Esophagus muscularis mucosa (tissue), 4 donors: Measurements from ENCODE around the gene FMO1. TPM values are rescaled to one million over a fixed set of nuclear protein-coding genes. Genes with fewer than 3 reads are reported as not detected.

Source experiments
- DNase-seq: peaks from one replicate; pipeline ENCODE4 v3.0.0-alpha.2; 2017; ENCODE audit errors: extremely low spot score
- H3K27ac ChIP-seq, 4 donors: fragments of 200-600 bp; sonication (generic); replicated peaks in 1 of 4; 1 replicate in 3 of 4; 2 replicates in 1 of 4; pipeline ENCODE4 v1.5.1; 2016 to 2019; ENCODE audit warnings: mild to moderate bottlenecking in 1 of 4
- H3K27me3 ChIP-seq, 4 donors: fragments of 200-600 bp; sonication (generic); one replicate each; pipeline versions ENCODE4 v1.5.1 to v1.6.0; 2016 to 2019
- H3K36me3 ChIP-seq, 4 donors: fragments of 200-600 bp; sonication (generic); one replicate each; pipeline ENCODE4 v1.5.1; 2016 to 2019
- H3K4me1 ChIP-seq, 4 donors: fragments of 200-600 bp; sonication (generic); one replicate each; pipeline ENCODE4 v1.5.1; 2016 to 2019
- H3K4me3 ChIP-seq, 4 donors: fragments of 200-600 bp; sonication (generic); 1 replicate in 2 of 4; 2 replicates in 2 of 4; pipeline ENCODE4 v1.5.1; 2016 to 2019; ENCODE audit warnings: mild to moderate bottlenecking in 4 of 4, moderate library complexity in 1 of 4
- H3K9me3 ChIP-seq, 4 donors: fragments of 200-600 bp; sonication (generic); 1 replicate in 3 of 4; 2 replicates in 1 of 4; pipeline ENCODE4 v1.5.1; 2016 to 2019
- CTCF ChIP-seq, 3 experiments: fragments of 200-600 bp in 2 of 3; fragments of 450-650 bp in 1 of 3; sonication (generic) in 2 of 3; IDR thresholded peaks; one replicate each; pipeline ENCODE4 v1.5.1; 2017 to 2019; ENCODE audit warnings: antibody characterized with exemption in 3 of 3, mild to moderate bottlenecking in 2 of 3, moderate library complexity in 1 of 3
- EP300 ChIP-seq: sonication (generic); formaldehyde crosslinking; IDR thresholded peaks from one replicate; pipeline ENCODE4 v1.6.1; 2017; ENCODE audit warnings: antibody characterized with exemption
- POLR2A ChIP-seq: fragments of 450-650 bp; IDR thresholded peaks from one replicate; pipeline ENCODE4 v1.6.1; 2017; ENCODE audit warnings: antibody characterized with exemption, moderate library complexity, mild to moderate bottlenecking, low read depth
- POLR2AphosphoS5 ChIP-seq, 2 donors: sonication (generic); formaldehyde crosslinking; IDR thresholded peaks; one replicate each; pipeline ENCODE4 v1.6.1; 2017; ENCODE audit warnings: antibody characterized with exemption in 2 of 2
- WGBS: methylation state at CpG from one replicate; pipeline ENCODE4 v1.1.5; 2018; 5-methylcytosine and 5-hydroxymethylcytosine counted together
- intact Hi-C: fragments of 100-400 bp; cut with DNase I; formaldehyde crosslinking; loops from one replicate; pipeline ENCODE4 v1.15.1; 2023
- total RNA-seq, 4 donors: library from RNA; depleted of rRNA; stranded (reverse); fragments of >200 nt; gene quantifications; one replicate each; pipeline versions ENCODE4 v1.1.0 to v1.2.1, GENCODE V29; 2016

The FMO1 gene
- total RNA-seq, result under 1 TPM in 1 of 4 donors, not detected in 3; 0.34 TPM

- intact Hi-C loops, result no loop called here
- Histone ChIP-seq H3K9me3 (no peaks in the 10 kb centered on the region), H3K27ac (no peak within 1 kb of the TSS), H3K27me3 (peaks cover 0 to 20% (median 6%) of the 10 kb centered on the region in 4 donors), H3K36me3 (no peaks in the 10 kb centered on the region), H3K4me1 (peaks cover 0 to 12% (median 4%) of the 10 kb centered on the region in 4 donors), H3K4me3 (no peak within 1 kb of the TSS)
- 79% methylated on average over 4 of the region's 4 CpGs for WGBS
- TF ChIP-seq CTCF (IDR thresholded peaks at IDR 0.05) (no peak), EP300 (no peak), POLR2A (no peak), POLR2AphosphoS5 (IDR thresholded peaks at IDR 0.05) (no peak)
- DNase-seq, result no peak
Observed at GRCh38 chr1:171248302-171248701, at the start of gene FMO1. FMO1 (plus strand) TSS chr1:171248494; CDS start chr1:171258088, 9,594 bp downstream.

GRCh38 chr1:171204296-171204695, 44.0 kb upstream of the FMO1 start:
- Histone ChIP-seq H3K36me3 (peaks cover 0 to 77% (median 15%) of the 10 kb centered on the region in 4 donors), H3K4me3 (no peak overlapping the region), H3K27ac (no peak overlapping the region), H3K9me3 (no peaks in the 10 kb centered on the region), H3K27me3 (no peaks in the 10 kb centered on the region), H3K4me1 (no peaks in the 10 kb centered on the region)
- TF ChIP-seq EP300 (no peak), POLR2AphosphoS5 (IDR thresholded peaks at IDR 0.05) (no peak), POLR2A (no peak), CTCF (IDR thresholded peaks at IDR 0.05) (no peak)
- intact Hi-C loops, result no loop called here
- DNase-seq, result no peak
- WGBS, result 88% methylated on average over 5 of the region's 5 CpGs

GRCh38 chr1:171206204-171206977, 41.9 kb upstream of the FMO1 start:
- H3K27me3 ChIP-seq, result no peaks in the 10 kb centered on the region
- H3K4me3 ChIP-seq, result no peak overlapping the region
- TF ChIP-seq CTCF (IDR thresholded peaks at IDR 0.05) (no peak), POLR2A (no peak), POLR2AphosphoS5 (IDR thresholded peaks at IDR 0.05) (no peak), EP300 (no peak)
- WGBS, result 72% methylated on average over 3 of the region's 3 CpGs
- no peaks in the 10 kb centered on the region for H3K9me3 ChIP-seq
- no peak for DNase-seq
- no peak overlapping the region for H3K27ac ChIP-seq
- peaks cover 0 to 58% (median 7%) of the 10 kb centered on the region in 4 donors for H3K36me3 ChIP-seq
- H3K4me1 ChIP-seq, result peaks cover 0 to 6% (median 0%) of the 10 kb centered on the region in 4 donors
- intact Hi-C loops, result no loop called here

GRCh38 chr1:171206978-171207355, 41.3 kb upstream of the FMO1 start:
- TF ChIP-seq POLR2A, result no peak
- TF ChIP-seq EP300, result no peak
- TF ChIP-seq POLR2AphosphoS5 (IDR thresholded peaks at IDR 0.05), result peak in 1 of 2 donors; percentile 16
- no peak for TF ChIP-seq CTCF (IDR thresholded peaks at IDR 0.05)
- no peak for DNase-seq
- 91% methylated on average over 1 of the region's 1 CpG for WGBS
- H3K27ac ChIP-seq, result no peak overlapping the region
- H3K4me1 ChIP-seq, result peaks cover 0 to 6% (median 0%) of the 10 kb centered on the region in 4 donors
- no peaks in the 10 kb centered on the region for H3K27me3 ChIP-seq
- intact Hi-C loops, result no loop called here
- no peaks in the 10 kb centered on the region for H3K9me3 ChIP-seq
- H3K36me3 ChIP-seq, result peaks cover 0 to 52% (median 7%) of the 10 kb centered on the region in 4 donors
- no peak overlapping the region for H3K4me3 ChIP-seq
